ENCODE results near the gene ITGB5.

DNA sequence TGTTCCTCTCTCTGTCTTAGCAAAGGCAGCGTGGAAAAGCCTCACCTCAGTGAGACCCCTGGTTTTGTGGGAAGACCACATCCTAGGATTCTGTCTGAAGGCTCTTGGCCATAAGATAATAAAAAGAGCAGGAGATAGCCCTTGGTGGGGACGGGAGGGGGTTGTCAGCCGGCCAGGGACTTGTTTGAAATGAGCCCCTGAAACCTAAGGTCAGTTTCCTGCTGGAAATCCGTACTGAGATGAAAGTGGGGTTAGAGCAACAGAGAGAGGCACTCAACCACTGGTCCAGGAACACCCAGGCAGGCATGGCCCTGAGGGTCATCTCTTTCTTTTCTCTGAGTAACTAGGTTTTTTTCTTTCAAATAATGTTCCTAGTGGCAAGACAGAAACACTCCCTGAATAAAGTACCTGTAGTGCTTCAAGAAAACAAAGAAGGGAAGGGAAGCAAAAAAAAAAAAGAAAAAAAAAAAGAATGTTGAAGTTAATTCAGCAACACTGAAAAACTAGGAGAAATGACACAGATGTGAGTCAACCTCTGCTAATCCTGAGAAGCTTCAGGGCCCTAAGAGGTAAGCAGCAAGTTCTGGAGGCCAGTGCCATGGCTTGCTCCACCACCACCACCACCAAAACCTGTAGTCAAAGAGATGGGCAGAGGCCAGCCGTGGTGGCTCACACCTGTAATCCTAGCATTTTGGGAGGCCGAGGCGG lies 3.2 kb downstream of the ITGB5 start:
- TF ChIP-seq, protein P1, sequence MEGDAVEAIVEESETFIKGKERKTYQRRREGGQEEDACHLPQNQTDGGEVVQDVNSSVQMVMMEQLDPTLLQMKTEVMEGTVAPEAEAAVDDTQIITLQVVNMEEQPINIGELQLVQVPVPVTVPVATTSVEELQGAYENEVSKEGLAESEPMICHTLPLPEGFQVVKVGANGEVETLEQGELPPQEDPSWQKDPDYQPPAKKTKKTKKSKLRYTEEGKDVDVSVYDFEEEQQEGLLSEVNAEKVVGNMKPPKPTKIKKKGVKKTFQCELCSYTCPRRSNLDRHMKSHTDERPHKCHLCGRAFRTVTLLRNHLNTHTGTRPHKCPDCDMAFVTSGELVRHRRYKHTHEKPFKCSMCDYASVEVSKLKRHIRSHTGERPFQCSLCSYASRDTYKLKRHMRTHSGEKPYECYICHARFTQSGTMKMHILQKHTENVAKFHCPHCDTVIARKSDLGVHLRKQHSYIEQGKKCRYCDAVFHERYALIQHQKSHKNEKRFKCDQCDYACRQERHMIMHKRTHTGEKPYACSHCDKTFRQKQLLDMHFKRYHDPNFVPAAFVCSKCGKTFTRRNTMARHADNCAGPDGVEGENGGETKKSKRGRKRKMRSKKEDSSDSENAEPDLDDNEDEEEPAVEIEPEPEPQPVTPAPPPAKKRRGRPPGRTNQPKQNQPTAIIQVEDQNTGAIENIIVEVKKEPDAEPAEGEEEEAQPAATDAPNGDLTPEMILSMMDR (IDR thresholded peaks at IDR 0.05 in 2 of 3, conservative IDR thresholded peaks at IDR 0.05 in 1 of 3; ENCODE audit: borderline replicate concordance in 1 of 3, insufficient read depth in 1 of 3, low read depth in 2 of 3, low read length in 2 of 3): no peak
- TF ChIP-seq EZH2 (IDR thresholded peaks at IDR 0.05): no peak
- TF ChIP-seq ZFX (IDR thresholded peaks at IDR 0.05): no peak
- no peak for TF ChIP-seq POLR2AphosphoS5 (IDR thresholded peaks at IDR 0.05; ENCODE audit: low read depth, low read length)
- TF ChIP-seq CEBPB (IDR thresholded peaks at IDR 0.05; ENCODE audit: low read depth): no peak
- TF ChIP-seq POLR2A (IDR thresholded peaks at IDR 0.05; ENCODE audit: borderline replicate concordance, extremely low read depth, insufficient read depth, insufficient read length): no peak
- no peak for TF ChIP-seq SIN3A (IDR thresholded peaks at IDR 0.05; ENCODE audit: low read depth)
- TF ChIP-seq, protein P2, sequence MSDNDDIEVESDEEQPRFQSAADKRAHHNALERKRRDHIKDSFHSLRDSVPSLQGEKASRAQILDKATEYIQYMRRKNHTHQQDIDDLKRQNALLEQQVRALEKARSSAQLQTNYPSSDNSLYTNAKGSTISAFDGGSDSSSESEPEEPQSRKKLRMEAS (IDR thresholded peaks at IDR 0.05): no peak
